Measurements from ENCODE around the gene SEZ6L.

Gene SEZ6L

DNA sequence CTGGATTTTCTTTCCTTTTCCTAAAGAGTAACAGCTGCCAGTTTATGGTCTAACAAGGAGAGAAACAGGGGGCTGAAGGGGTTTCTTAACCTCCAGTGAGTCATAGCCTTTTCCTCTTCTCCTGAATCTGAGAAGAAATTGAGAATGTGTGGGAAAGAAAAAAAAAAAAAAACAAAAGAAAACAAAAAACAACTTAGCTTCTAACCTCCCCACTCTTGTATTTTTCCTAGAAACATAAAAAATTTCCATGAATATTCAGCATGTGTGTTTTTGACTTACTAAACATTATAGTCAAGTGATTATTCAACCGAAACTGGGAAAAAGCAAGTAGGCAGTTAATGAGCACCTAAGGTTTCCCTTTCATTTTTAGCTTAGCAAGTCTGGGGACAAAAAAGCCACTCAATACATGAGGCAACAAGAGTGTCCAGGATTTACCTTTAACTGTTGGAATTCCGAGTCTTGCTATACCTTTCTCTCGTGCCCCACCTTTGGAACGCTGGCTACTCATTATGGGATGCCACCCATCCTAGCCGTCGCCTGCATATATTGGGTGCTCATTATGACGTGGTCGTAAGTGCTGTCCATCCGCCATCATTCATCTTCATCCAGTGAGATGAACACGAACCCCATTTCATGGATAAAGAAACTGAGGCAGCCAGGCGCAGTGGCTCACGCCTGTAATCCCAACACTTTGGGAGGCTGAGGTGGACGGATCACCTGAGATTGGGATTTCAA, 262.2 kb downstream of the SEZ6L start:
- no peak for DNase-seq

DNA sequence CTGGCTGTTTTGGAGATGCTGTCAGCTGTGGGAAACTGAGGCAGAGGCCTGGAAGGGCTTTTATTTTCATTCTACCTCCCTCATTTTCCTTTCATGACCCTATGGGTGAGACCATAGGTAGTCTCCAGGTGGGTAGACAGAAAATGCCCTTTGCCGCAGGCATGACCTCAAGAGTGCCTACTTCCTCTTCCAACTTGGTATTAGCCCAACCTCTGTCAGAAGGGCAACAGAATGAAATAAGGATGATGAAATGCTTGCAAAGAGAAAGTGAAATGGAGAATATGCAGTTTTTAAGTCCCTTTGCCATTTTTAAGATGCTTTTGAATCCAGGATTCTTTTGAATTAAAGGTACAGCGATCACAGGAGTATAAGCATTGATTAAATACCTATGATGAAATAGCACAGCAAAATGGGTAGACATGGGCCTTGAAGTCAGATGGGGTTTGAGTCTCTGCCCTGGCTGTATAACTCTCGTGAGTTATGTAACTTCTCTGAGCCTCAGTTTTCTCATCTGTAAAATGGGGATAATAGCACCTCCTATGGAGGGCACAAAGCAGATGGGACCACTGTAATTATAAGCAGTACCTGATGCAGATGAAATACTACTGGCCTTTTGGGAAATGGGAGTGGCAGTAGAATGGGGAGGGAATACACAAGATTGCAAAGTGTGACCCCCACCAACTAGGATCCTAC, 263.5 kb downstream of the SEZ6L start:
- DNase-seq = no peak
